Adrenal gland (tissue), 12 donors: ENCODE results near the gene MYZAP. TPM values are rescaled to one million over a fixed set of nuclear protein-coding genes. Genes with fewer than 3 reads are reported as not detected.

Experiments
- DNase-seq, 7 donors: peaks; one replicate each; pipeline ENCODE4 v3.0.0-alpha.2; 2019 to 2020
- H3K27ac ChIP-seq, 5 donors: fragments of 200-600 bp; sonication (generic) in 4 of 5; 1 replicate in 3 of 5; 2 replicates in 2 of 5; pipeline versions ENCODE4 v1.5.1 to v1.8.0; 2016 to 2020; ENCODE audit warnings: mild to moderate bottlenecking in 1 of 5
- H3K27me3 ChIP-seq: fragments of 200-600 bp; 2 replicates; pipeline ENCODE4 v1.8.0; 2021
- H3K36me3 ChIP-seq, 2 donors: fragments of 200-600 bp; replicated peaks in 1 of 2; 1 replicate in 1 of 2; 2 replicates in 1 of 2; pipeline versions ENCODE4 v1.5.1 to v1.8.0; 2018 to 2022
- H3K4me1 ChIP-seq, 2 donors: fragments of 200-600 bp; replicated peaks in 1 of 2; 1 replicate in 1 of 2; 2 replicates in 1 of 2; pipeline versions ENCODE4 v1.5.1 to v1.8.0; 2018 to 2021
- H3K4me3 ChIP-seq, 4 donors: fragments of 200-600 bp; sonication (generic) in 3 of 4; one replicate each; pipeline ENCODE4 v1.5.1; 2016 to 2018
- H3K9me3 ChIP-seq, 3 donors: fragments of 200-600 bp; sonication (generic) in 1 of 3; replicated peaks in 1 of 3; 1 replicate in 2 of 3; 2 replicates in 1 of 3; pipeline versions ENCODE4 v1.5.1 to v1.8.0; 2016 to 2021
- POLR2A ChIP-seq, 2 donors: fragments of 450-650 bp; IDR thresholded peaks; one replicate each; pipeline ENCODE4 v1.6.1; 2017; ENCODE audit warnings: antibody characterized with exemption in 2 of 2, mild to moderate bottlenecking in 2 of 2, moderate library complexity in 1 of 2
- WGBS, 4 donors: extraction: QIAGEN DNeasy Blood & Tissue Kit in 2 of 4; methylation state at CpG; one replicate each; pipeline versions ENCODE4 v1.1.5 to v1.1.7; 2013 to 2017; 5-methylcytosine and 5-hydroxymethylcytosine counted together
- intact Hi-C, 2 donors: fragments of 100-400 bp; cut with DNase I; formaldehyde crosslinking; loops; one replicate each; pipeline versions ENCODE4 v1.14.1 to v1.15.0; 2022 to 2023
- polyA plus RNA-seq, 3 donors: library from polyadenylated mRNA; stranded (reverse); fragments of 200-250 nt in 2 of 3; fragments of 350-450 nt in 1 of 3; fragmentation: Illumina TruSeq in 1 of 3; extraction: RNeasy Lipid Tissue Mini Kit (QIAGEN cat#74804) in 1 of 3; gene quantifications; one replicate each; pipeline ENCODE4 v1.2.3, GENCODE V29; 2013 to 2014
- total RNA-seq, 9 donors: library from RNA; depleted of rRNA in 4 of 9; stranded (reverse); fragments of >200 nt in 4 of 9; fragments of 120-200 nt in 1 of 9; fragmentation: NEBNext Ultra II Directional in 1 of 9; extraction: Animal tissue kit (Norgen Biotek cat#: 25700) in 1 of 9; gene quantifications; one replicate each; pipeline versions ENCODE4 v1.1.0 to v1.2.4, GENCODE V29; 2013 to 2023
- TF ChIP-seq, protein P1 (sequence below), 6 experiments: fragments of 450-650 bp in 4 of 6; fragments of 200-600 bp in 2 of 6; sonication (generic) in 1 of 6; IDR thresholded peaks; 1 replicate in 5 of 6; 2 replicates in 1 of 6; pipeline versions ENCODE4 v1.5.1 to v1.8.0; 2016 to 2021; ENCODE audit warnings: antibody characterized with exemption in 6 of 6, mild to moderate bottlenecking in 2 of 6, moderate library complexity in 1 of 6
- donor health status: healthy with polysubstance abuse.
- donor health status: Bipolar disorder and iron deficiency.
- donor health status: DM: yes; HTN: yes; CAD: no.
- donor health status: DM: no; HTN: no; CAD: no.
- donor health status: DM: no; HTN: no; CAD: no.
- donor health status: DM: yes; HTN: yes; CAD: no.

Gene MYZAP
- total and polyA plus RNA-seq, 12 donors, result 21.4 to 176 (median 70.6) TPM

DNA sequence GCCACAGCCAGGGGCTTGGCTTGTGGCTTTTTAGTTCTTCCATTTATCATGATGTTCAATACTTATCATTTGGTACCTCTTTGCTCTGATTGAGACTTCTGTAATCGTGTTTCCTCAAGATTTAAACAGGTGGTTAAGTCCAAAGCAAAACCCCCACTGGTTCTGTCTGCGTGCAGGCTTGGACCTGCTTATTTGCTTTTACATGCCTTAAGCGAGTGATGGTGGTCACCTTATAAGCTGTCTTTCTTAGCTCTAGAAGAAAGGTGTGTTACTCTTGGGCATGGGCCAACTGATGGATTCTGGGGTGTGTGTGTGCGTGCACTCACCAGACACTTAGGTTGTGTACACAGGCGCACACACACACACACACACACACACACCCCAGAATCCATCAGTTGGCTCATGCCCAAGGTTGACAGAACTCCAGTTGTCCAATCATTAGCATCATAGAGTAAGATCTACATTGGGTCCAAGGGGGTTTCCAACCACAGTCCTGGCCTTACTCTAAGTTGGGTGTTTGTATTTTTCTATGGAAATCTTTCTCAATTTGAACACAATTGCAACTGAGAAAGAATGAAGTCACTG lies 1.2 kb downstream of the MYZAP start:
- Histone ChIP-seq H3K9me3 (no peaks in the 10 kb centered on the region), H3K27ac (peak overlapping the region in 4 of 5 donors; percentile 47 to 82 (median 66)), H3K36me3 (no peaks in the 10 kb centered on the region), H3K27me3 (no peaks in the 10 kb centered on the region), H3K4me3 (peak overlapping the region in 2 of 4 donors; percentile 79 to 91), H3K4me1 (peaks cover 29 to 58% of the 10 kb centered on the region in 2 donors)
- peak in 1 of 7 donors; percentile 20 for DNase-seq
- TF ChIP-seq POLR2A (IDR thresholded peaks at IDR 0.05), result no peak
- TF ChIP-seq, protein P1, sequence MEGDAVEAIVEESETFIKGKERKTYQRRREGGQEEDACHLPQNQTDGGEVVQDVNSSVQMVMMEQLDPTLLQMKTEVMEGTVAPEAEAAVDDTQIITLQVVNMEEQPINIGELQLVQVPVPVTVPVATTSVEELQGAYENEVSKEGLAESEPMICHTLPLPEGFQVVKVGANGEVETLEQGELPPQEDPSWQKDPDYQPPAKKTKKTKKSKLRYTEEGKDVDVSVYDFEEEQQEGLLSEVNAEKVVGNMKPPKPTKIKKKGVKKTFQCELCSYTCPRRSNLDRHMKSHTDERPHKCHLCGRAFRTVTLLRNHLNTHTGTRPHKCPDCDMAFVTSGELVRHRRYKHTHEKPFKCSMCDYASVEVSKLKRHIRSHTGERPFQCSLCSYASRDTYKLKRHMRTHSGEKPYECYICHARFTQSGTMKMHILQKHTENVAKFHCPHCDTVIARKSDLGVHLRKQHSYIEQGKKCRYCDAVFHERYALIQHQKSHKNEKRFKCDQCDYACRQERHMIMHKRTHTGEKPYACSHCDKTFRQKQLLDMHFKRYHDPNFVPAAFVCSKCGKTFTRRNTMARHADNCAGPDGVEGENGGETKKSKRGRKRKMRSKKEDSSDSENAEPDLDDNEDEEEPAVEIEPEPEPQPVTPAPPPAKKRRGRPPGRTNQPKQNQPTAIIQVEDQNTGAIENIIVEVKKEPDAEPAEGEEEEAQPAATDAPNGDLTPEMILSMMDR (IDR thresholded peaks at IDR 0.05), result no peak
- 79 to 85% (median 80%) methylated on average over 5 of the region's 5 CpGs for WGBS, 4 donors
- intact Hi-C loops, result no loop called here

DNA sequence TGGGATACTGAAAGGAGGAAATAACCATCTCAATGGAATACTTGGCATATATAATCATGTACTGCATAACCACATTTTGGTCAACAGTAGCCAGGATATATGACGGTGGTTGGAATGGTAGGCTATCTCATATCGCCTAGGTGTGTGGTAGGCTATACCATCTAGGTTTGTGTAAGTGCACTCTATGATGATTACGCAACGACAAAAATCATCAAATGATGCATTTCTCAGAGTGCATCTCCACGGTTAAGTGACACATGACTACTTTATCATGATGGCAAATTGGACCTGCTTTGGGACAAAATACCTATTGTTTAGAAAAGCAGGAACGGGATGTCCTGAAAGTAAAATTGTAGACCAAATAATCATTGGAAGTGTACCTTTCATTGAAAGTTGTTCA lies 2.8 kb downstream of the MYZAP start:
- intact Hi-C loops, result no loop called here

DNA sequence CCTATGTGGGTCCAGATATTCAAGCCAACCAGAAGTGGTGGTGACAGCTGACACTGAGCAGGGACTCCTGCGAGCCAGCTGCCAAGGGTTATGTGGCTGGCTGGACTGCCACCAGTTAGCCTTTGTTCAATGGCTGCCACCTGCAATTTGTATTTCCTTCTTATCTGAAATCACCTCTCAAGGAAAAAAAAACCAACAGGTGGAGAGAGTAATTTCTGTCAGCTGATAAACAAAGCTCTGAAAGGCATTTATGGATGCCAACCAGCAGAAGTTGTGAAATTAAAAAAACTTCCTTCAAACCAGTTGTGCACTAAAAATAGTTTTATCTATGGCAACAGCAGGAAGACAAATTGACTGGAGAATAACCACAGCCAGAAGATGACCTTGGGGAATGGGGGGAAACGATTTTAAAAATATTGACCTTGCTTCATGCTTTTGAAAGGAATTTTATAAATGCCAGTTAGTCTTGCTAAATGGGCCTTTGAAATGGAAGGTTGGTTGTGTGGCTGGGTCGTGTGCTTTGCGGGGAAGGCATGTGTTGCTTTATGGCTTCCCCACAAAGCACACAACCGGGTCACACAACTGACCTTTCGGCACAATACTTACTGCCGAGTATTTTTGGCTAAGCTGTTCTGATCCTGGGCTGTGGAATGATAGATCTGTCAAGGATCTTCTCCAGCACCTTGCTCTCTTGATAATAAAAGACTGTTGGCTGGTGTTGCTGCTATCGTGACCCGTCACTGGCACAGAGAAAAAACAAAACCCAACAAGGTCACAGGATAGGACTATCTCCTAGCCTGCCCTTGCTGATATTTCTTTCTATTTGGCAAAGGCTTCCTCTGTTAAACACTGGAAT lies 3.5 kb downstream of the MYZAP start:
- Histone ChIP-seq H3K9me3 (no peaks in the 10 kb centered on the region), H3K36me3 (no peaks in the 10 kb centered on the region), H3K27me3 (no peaks in the 10 kb centered on the region), H3K27ac (peak overlapping the region; percentile 49 to 91 (median 79)), H3K4me3 (peak overlapping the region in 1 of 4 donors; percentile 91), H3K4me1 (peaks cover 33 to 67% of the 10 kb centered on the region in 2 donors)
- TF ChIP-seq POLR2A (IDR thresholded peaks at IDR 0.05), result peak in 1 of 2 donors; percentile 32
- TF ChIP-seq, protein P1 (IDR thresholded peaks at IDR 0.05), result no peak
- 24 to 40% (median 34%) methylated on average over 9 of the region's 9 CpGs for WGBS, 4 donors
- intact Hi-C loops, result no loop called here
- DNase-seq, result peak; percentile 38 to 85 (median 67)

More for the DNA sequence above, 2.8 kb downstream of the MYZAP start:
- 82 to 89% (median 87%) methylated on average over 6 of the region's 6 CpGs for WGBS, 4 donors
- H3K36me3 ChIP-seq, result no peaks in the 10 kb centered on the region
- peak overlapping the region in 4 of 5 donors; percentile 75 to 91 (median 80) for H3K27ac ChIP-seq
- no peaks in the 10 kb centered on the region for H3K9me3 ChIP-seq
- TF ChIP-seq POLR2A (IDR thresholded peaks at IDR 0.05), result no peak
- TF ChIP-seq, protein P1 (IDR thresholded peaks at IDR 0.05), result no peak
- H3K4me3 ChIP-seq, result peak overlapping the region in 1 of 4 donors; percentile 91
- H3K27me3 ChIP-seq, result no peaks in the 10 kb centered on the region
- peaks cover 33 to 70% of the 10 kb centered on the region in 2 donors for H3K4me1 ChIP-seq
- no peak for DNase-seq

DNA sequence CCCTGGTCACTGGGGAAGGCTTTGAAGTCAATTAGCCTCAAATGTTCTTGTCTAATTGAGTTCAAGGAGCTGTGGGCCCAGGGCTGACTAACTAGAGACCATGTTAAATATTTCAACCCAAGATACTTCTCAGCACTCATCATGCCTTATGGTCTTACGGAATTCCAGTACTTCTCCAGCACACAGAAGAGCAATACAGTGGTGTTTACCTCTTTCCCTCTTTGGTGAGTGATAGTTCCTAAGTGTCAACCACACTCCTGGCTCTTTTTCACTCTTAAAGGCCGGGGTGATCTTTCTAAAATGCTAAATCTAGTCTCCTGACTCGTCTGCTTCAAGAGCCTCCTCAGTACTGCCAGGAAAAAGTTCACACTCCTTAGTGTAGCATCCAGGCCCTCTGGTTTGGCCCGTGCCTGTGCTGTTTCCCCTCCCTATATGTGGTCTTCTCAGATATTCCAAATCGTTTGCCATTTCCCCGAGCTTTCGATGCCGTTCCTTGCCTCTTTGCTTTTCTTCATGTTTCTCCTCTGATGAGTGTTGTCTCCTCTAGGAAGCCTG lies 4.7 kb downstream of the MYZAP start:
- Histone ChIP-seq H3K9me3 (no peaks in the 10 kb centered on the region), H3K36me3 (no peaks in the 10 kb centered on the region), H3K4me3 (no peak overlapping the region), H3K4me1 (peaks cover 32 to 63% of the 10 kb centered on the region in 2 donors), H3K27ac (peak overlapping the region; percentile 49 to 91 (median 79)), H3K27me3 (no peaks in the 10 kb centered on the region)
- intact Hi-C loops, result no loop called here
- no peak for TF ChIP-seq POLR2A (IDR thresholded peaks at IDR 0.05)
- TF ChIP-seq, protein P1 (IDR thresholded peaks at IDR 0.05), result no peak
- 89 to 94% (median 92%) methylated on average over 8 of the region's 8 CpGs for WGBS, 4 donors
- no peak for DNase-seq
